Stimulated activated CD8-positive, alpha-beta memory T cell treated with anti-CD3 and anti-CD28 coated beads, Interleukin-7, amount 100 ng/mL, for 24 hours (primary cell): ENCODE results near the gene XYLT1.

Experiments used
- DNase-seq: peaks from one replicate; pipeline ENCODE4 v3.0.0-alpha.2; 2020; ENCODE audit warnings: low read depth

XYLT1 gene

GRCh38 chr16:17281052-17281451, 189.7 kb downstream of the XYLT1 start:
- no peak for DNase-seq

DNA sequence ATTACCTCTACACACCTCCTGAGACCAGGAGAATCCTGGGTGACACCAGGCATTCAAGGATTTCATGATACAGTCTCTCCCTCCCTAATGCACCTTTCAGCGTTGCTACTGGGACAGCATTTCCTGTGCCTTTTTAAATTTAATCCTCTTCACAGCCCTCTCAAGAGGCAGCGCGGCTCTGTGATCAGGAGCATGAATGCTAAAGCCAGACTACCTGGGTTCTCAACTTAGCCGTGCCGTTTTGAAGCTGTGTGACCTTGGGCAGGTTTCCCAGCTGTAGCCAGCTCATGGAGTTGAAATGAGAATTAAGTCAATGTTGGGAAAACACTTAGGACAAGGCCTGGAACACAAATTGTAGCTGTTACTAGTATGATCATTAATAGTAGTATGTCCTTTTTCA, 191.8 kb downstream of the XYLT1 start:
- DNase-seq, result no peak

GRCh38 chr16:17277981-17278381, 192.8 kb downstream of the XYLT1 start:
- DNase-seq, result no peak

- DNase-seq, result no peak
Measured at GRCh38 chr16:17276610-17277009, 194.2 kb downstream of the XYLT1 start.

DNA sequence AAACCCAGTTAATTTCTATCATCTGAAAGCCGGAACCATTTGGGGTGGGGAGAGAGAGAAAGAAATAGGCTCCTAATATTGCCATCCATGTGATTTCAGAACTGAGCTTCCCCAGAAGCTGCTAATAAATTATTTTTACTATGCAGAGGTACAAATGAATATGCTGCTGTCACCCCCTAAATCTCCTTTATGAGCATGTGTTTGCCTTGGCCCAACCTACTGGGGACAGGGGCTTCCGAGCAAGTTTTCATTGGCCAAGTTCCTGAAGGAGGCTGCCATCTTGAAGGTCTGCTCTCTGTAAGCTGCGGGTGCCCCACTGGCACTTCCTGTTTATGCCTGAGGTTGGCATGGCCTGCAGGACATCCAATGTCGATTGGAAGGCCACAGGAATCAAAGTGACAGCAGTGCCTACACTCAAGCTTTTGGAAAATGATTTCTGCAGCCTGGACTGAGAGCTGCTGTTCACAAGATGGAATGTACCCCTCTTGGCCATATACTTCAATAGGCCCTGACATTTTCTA, 194.7 kb downstream of the XYLT1 start:
- DNase-seq, result no peak

GRCh38 chr16:17275076-17276009, 195.4 kb downstream of the XYLT1 start:
- DNase-seq, result no peak

GRCh38 chr16:17273142-17273561, 197.6 kb downstream of the XYLT1 start:
- peak; percentile 5 for DNase-seq

DNA sequence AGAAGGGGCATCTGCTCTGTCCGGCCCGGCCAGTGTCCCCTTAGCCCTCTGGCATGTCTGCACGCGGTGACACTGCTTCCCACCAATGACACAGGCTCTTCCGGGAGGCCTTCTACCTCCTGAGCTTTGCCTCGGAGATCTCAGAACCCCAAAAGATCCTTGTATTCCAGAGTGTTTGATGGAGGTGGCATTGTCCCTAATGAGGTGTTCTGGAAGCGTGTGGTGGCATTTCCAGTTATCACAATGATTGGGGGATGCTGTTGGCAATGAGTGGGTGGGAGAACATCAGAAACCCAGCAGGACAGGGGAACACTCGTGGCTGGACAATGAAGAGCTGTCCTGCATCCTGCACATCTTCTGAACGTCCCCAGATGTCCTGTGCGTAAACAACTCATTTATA, 198.0 kb downstream of the XYLT1 start:
- no peak for DNase-seq

- no peak for DNase-seq
Measured at GRCh38 chr16:17271687-17272086, 199.1 kb downstream of the XYLT1 start.

DNA sequence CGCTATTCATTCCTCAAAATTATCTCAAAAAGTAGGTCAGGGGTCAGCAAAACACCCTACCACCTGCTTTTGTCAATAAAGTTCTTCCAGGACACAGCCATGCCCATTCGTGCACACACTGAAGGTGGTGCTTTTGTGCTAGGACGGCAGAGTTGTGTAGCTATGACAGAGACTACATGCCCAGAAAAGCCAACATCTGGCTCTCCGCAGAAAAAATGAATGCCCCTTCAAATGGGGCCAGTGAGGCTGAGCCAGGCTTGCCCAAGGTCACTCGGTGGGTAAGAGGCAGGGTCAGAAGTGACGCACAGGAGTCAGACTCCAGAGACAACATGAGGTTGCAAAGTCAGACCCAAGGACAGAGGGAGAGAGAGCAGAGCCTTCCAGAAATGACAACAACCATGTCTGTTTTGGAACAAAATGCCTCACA, 200.1 kb downstream of the XYLT1 start:
- no peak for DNase-seq

GRCh38 chr16:17270111-17270510, 200.6 kb downstream of the XYLT1 start:
- no peak for DNase-seq

GRCh38 chr16:17269439-17269838, 201.3 kb downstream of the XYLT1 start:
- no peak for DNase-seq

GRCh38 chr16:17266608-17267313, 204.0 kb downstream of the XYLT1 start:
- no peak for DNase-seq

DNA sequence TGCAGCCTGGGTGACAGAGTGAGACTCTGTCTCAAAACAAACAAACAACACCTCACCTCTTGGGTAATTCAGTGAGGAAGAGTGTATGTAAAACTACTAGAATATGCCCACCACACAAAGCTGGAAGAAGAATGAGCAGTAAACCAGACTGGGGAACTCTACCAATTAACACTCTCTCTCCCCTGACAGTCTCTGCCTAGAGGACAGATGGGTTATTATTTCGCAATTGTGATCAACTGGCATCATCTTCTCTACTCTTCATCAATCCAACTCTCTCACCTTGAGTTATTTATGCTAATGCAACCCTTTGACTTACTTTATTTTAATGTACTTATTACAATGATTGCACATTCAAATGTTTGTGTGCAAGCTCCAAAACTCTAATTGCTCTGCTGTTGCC, 205.6 kb downstream of the XYLT1 start:
- DNase-seq, result no peak

DNA sequence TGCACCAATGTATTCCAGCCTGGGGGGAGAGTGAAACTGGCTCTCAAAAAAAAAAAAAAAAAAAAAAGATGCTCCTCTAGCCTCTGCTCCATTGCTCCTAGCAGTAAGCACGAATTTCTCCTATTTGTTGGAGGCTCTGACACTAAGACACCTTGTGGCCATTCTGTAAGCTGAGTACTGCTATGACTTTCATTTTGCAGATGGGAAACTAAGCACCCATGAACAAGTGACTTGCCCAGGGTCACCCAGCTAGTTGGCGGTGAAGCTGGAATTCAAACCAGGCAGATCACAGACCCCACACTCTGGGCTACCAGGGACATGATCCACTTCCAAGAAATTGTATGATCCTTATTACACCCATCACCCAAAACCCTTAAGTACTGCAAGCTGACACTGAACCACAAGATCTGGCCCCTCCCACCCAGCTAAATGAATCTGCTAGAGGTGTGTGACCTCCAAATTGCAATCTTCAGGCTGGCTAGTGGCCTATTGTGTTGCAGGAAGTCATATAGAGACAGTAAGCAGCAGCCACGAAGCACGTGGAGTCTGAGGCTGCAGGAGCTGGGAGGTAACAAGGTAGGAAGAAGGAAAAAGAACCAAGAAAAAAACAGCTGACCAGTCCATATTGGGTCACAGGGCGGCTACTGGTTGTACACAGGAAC, 209.4 kb downstream of the XYLT1 start:
- DNase-seq, result no peak

- no peak for DNase-seq
Measured at GRCh38 chr16:17260276-17260849, 210.4 kb downstream of the XYLT1 start.

- DNase-seq, result no peak
Measured at GRCh38 chr16:17259751-17260270, 210.9 kb downstream of the XYLT1 start.

GRCh38 chr16:17258848-17259713, 211.7 kb downstream of the XYLT1 start:
- no peak for DNase-seq

DNA sequence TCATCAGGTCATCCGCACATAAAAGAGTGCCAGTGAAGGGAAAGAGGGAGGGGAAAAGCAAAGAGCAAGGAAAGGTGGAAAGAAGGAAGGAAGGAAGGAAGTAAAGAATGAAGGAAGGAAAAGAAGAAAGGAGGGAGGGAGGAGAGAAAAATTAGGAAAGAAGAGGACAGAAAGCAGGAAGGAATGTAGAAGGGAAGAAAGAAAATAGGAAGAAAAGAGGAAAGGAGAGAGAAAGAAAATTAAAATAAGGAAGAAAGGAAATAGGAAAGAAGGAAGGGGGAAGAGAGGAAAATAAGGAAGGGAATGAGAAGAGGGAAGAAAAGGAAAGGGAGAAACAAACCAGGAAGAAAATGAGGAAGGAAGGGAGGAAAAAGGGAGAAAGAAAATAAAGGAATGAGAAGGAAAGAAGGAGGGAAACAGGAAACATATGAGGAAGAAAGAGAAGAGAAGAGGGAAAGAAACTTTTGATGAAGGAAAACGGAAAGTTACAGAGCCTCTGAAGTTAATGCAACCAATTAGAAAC, 212.6 kb downstream of the XYLT1 start:
- DNase-seq, result no peak

- no peak for DNase-seq
Measured at GRCh38 chr16:17257426-17258023, 213.2 kb downstream of the XYLT1 start.
